Glomerular endothelial cell (primary cell): ENCODE results near the gene KCNC3. TPM values are rescaled to one million over a fixed set of nuclear protein-coding genes. Genes with fewer than 3 reads are reported as not detected.
"Not testable (repeated sequence)": the region's sequence is repeated elsewhere in the genome, so short reads cannot be mapped to it uniquely, and the experiment has no call there.

Source experiments
- DNase-seq: peaks from one replicate; pipeline ENCODE4 v3.0.0-alpha.2; 2011; ENCODE audit warnings: low read depth, low spot score; ENCODE audit errors: extremely low read depth
- total RNA-seq: library from RNA; depleted of rRNA; stranded (reverse); fragments of >200 nt; gene quantifications from 2 replicates; pipeline ENCODE4 v1.2.3, GENCODE V29; 2015

KCNC3 gene
- total RNA-seq, 1 donor from 2014 or later: 0.64 TPM

DNA sequence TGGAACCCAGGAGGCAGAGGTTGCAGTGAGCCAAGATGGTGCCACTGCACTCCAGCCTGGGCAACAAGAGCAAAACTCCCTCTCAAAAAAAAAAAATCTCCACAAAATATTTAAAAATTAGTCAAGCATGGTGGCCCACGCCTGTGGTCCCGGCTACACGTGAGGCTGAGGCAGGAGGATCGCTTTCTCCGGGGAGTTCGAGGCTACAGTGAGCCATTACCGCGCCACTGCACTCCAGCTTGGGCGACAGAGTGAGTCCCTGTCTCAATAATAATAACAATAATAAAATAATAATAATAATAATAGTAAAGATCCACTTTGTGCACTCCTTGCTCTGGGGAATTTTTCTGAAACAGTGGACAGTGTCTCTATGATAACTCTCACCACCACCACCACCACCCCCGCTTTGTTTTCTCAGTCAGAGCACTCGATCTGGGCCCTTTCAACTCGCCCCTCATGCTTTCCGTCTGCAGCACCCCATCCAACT, 27.6 kb upstream of the KCNC3 start:
- DNase-seq: no peak

DNA sequence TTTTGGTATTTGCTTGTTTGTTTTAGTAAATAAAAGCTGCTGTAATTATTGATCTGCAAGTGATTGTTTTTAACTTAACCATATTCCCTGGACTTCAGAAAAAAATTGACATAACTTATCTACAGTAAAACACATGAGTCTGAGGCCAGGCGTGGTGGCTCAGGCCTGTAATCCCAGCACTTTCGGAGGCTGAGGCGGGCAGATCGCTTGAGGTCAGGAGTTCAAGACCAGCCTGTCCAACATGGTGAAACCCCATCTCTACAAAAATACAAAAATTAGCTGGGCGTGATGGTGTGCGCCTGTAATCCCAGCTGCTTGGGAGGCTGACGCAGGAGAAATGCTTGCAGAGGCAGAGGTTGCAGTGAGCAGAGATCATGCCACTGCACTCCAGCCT, 24.3 kb upstream of the KCNC3 start:
- not testable (repeated sequence) for DNase-seq

DNA sequence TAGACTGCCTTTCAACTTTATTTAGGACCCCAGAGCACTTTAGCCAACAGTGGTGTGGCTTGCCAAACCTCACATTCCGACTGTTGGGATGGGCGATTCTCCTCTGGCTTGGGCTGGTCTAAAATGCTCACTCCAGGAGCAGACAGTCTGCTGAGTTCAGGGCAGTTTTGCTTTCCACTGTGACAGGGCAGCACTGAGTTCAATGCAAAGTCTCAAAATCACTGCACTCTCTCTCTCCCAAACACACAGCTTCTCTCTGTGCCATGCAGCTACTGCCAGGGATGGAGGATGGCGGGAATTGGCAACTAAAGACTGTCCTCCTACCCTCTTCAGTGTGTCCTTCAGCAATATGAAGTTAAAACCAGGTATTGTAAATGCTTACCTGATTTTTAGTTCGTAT, 23.1 kb upstream of the KCNC3 start:
- no peak for DNase-seq

GRCh38 chr19:50349277-50350057, 20.3 kb upstream of the KCNC3 start:
- DNase-seq: no peak

DNA sequence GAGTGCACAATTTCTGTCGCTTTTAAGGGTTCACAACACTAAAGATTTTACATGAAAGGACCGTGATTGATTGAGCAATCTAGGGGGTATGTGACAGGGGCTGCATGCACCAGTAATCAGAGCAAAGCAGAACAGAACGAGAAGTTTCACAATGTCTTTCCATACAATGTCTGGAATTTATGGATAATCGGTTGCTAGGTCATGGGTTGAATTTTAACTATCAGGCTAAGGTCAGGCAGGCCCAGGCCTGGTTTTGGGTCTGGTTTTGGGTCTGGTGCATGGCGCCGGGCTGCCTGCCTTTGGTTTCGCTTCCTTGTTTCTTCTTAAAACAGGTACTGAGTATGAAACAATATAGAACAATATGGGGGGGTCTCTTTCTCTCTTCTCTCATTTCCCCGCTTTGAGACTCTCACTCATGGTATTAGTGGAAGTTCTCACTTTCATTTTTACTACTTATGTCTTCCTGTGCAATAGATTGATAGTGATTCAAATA, 18.0 kb upstream of the KCNC3 start:
- not testable (repeated sequence) for DNase-seq

GRCh38 chr19:50344661-50345318, 15.6 kb upstream of the KCNC3 start:
- no peak for DNase-seq

GRCh38 chr19:50341091-50341564, 12.0 kb upstream of the KCNC3 start:
- DNase-seq: no peak

GRCh38 chr19:50340331-50340730, 11.2 kb upstream of the KCNC3 start:
- DNase-seq: no peak

- DNase-seq: not testable (repeated sequence)
These were observed 7.9 kb upstream of the KCNC3 start for GRCh38 chr19:50337031-50337430.

- DNase-seq: no peak
These were observed 5.7 kb upstream of the KCNC3 start for GRCh38 chr19:50334741-50335421.

- no peak for DNase-seq
These were observed 4.8 kb upstream of the KCNC3 start for GRCh38 chr19:50333737-50334617.

GRCh38 chr19:50333235-50333736, 4.1 kb upstream of the KCNC3 start:
- no peak for DNase-seq

DNA sequence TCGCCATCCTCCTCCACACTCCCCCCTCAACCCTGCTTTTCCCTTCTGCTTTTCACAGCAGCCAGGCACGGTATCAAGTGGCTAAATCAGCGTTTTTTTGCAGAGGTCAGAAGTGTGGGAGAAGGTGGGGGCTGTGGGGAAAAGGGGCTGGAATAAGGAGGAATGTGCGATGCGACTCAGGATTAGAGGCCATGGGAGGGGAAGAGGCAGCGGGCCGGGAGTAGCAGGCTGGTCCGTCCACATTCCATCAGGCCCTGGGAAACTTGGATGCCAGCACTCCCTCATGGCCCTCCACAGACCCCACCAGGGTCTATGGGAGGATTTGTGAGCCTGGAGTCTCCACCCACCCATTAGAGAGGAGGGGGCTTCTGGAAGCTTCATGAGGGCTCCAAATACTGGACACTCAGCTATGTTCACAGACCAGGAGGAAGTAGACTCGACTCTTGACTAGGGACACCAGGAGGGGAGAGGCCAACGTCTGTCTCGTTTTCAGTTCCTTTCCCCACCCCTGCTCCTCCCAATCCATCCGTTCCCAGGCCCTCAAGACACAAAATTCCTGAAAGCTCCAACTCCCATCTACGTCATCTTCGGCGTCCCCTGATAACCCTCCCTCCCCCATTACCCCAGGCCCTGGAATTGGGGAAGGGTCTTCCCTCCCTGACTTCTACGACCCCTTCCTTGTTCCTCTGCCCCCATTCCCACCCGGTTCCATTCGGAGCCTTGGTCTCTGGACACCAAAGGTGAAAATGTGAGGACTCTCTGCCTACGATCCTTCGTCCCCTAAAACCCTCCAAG, 3.3 kb upstream of the KCNC3 start:
- DNase-seq: no peak

GRCh38 chr19:50331994-50332243, 2.7 kb upstream of the KCNC3 start:
- DNase-seq: no peak

- DNase-seq: no peak
These were observed 2.2 kb upstream of the KCNC3 start for GRCh38 chr19:50331221-50331993.

DNA sequence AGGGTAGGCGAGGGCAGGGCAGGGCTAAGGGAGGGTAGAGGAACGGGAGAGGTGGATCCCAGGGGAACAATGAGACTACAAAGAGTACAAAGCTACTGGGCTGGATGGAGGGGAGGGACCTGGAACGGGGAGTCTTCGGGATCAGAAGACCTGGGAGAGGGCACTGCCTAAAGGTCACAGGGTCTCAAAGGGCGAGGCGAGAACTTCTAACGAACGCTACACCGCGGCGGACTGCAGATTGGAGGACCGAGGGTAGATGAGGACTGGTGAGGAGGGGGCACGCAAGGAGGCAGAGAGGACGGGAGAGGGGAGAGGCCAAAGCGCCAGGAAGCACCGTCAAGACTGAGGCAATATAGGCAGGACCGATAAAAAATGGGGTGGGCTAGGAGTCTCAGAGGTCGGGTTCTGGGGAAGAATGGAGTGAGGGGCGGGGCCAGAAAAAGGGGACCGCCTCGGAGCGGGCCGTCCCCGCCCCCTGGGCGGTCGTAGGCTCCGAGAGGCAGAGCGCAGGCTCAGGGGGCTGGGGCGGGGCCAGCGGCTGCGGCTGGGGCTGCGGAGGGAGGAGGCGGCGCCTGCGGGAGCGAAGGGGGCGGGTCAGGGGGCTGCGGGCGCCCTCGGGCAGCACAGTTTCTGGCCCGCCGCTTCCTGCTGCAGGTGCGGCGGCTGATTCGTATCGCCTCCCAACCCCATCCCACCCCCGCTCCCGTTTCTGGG, 1.3 kb upstream of the KCNC3 start:
- no peak for DNase-seq

- not testable (repeated sequence) for DNase-seq
These were observed 733 bp upstream of the KCNC3 start for GRCh38 chr19:50329926-50330294.

DNA sequence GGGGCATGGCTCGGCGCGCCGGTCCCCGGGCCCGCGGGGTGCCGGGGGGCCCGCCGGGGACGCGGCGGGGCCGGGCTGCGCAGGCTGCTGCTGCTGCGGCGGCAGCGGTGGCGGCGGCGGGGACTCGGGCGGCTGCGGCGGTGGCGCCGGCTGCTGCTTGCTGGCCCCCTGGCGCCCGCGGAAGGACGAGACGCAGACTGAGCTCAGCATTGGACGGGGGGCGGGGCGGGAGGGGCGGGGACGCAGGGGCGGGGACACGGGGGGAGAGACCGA, 368 bp downstream of the KCNC3 start:
- DNase-seq: no peak
